OCI-LY7 (cell line): ENCODE data around the gene KIAA0040.

Experiments
- CTCF ChIP-seq: fragments of 200-600 bp; sonication (generic); conservative IDR thresholded peaks from 2 replicates; pipeline ENCODE4 v1.5.1; 2014; ENCODE audit warnings: mild to moderate bottlenecking, antibody characterized with exemption, low read length, moderate library complexity, mixed read lengths
- EZH2phosphoT487 ChIP-seq: fragments of 200-600 bp; sonication (generic); IDR thresholded peaks from 2 replicates; pipeline ENCODE4 v1.6.1; 2018; ENCODE audit warnings: low read depth, borderline replicate concordance, mild to moderate bottlenecking, mixed run types, antibody characterized with exemption, low read length, moderate library complexity, mixed read lengths

- no peak for TF ChIP-seq CTCF
- TF ChIP-seq EZH2phosphoT487: no peak
These were observed 46.6 kb downstream of the KIAA0040 start for GRCh38 chr1:175145899-175146528.
